Ramos (cell line): ENCODE results near the gene APPBP2.

ENCODE experiments used
- in situ Hi-C: fragments of 300-500 bp; cut with MboI; formaldehyde crosslinking; loops from one replicate; pipeline ENCODE4 v1.14.3; 2022; ENCODE audit warnings: low sequenced_read_pairs; ENCODE audit not compliant: unreplicated experiment

APPBP2 gene

DNA sequence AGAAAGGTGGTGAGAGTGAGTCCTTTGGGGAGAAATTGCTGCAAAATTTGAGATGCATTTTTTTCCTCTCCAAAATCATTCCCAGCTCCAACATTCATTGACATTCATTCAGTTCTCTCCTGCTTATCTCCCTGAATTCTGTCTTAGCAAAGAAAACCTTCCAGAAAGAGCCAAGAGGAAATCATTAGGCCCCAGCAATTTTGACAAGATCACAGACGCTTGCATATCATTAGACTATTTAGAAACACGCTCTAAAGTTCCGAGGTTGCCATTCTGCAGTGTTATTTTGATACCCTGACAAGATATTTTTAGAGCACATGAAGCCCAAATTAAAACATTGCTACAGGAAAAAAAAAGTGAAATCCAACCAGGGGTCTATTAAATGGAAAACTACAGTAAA is 113.3 kb downstream of the APPBP2 start:
- in situ Hi-C loops, result no loop called here

DNA sequence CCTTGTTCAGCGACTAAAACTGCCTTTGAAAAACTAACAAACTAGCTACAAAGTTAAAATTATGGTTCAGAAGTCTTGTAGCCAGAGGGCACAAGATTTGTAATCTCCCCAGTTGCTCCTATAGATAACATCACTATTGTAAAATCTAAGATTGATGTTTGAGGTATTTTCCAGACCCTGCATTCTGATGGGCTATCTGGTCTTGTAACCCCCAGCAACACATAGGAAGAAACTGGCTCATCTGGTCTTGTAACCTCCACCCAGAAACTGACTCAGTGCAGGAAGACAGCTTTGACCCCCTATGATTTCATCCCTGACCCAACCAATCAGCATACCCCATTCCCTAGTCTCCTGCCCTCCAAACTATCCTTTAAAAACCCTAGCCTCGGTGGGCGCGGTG is 116.0 kb downstream of the APPBP2 start:
- in situ Hi-C loops, result no loop called here

DNA sequence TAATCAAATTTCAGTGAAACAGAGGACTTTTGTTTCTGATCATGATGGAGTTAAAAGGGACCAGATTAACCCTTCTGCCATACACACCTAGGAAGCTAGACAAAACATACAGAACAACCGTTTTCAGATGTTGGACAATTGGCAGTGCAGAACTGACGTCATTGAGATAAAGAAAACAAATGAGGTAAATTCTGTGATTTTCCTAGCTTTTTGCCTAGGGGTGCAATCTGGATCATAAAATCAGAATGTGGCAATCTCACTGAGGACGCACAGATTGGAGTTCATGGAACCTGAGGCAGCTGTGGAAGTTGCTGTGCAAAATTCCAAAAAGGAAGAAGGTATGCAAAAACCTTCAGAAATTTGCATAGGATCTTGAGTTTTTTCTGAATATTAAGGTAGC is 119.2 kb downstream of the APPBP2 start:
- in situ Hi-C loops, result no loop called here

DNA sequence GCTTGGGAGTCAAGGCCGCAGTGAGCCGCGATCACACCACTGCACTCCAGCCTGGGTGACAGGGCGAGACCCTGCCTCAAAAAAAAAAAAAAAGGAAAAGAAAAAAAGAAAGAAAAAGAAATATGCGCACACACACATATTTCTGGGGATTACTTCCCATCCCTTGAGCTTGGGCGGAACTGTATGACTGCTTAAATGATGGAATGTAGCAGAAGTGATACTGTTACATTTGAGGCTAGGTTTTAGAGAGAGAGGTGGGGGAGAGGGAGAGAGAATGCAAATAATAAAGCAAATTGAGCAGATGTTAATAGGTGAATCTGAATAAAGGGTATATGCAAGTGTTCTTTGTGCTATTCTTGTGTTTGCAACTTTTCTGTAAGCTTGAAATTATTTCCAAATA is 122.1 kb downstream of the APPBP2 start:
- in situ Hi-C loops, result no loop called here

- in situ Hi-C loops, result no loop called here
Observed at GRCh38 chr17:60403523-60403810, 122.6 kb downstream of the APPBP2 start.

- in situ Hi-C loops, result no loop called here
Observed at GRCh38 chr17:60401819-60402218, 124.2 kb downstream of the APPBP2 start.

- in situ Hi-C loops, result no loop called here
Observed at GRCh38 chr17:60398227-60398959, 127.6 kb downstream of the APPBP2 start.

DNA sequence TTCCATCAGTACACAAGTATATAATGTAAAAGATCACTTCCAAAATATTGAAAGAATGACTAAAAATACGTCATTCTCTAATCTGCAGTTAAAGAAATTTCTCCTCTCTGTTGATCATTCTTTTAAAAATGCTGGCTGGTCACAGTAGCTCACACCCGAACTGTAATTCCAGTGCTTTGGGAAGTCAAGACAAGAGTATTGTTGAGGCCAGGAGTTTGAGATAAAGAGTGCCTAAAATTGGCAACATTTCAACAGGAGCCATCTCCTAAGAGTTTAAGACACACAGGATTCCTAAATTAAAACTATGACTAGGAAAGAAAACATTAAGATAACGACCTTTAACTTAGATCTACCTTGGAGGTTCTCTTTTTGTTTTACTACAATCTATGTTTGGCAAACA is 129.6 kb downstream of the APPBP2 start:
- in situ Hi-C loops, result no loop called here

DNA sequence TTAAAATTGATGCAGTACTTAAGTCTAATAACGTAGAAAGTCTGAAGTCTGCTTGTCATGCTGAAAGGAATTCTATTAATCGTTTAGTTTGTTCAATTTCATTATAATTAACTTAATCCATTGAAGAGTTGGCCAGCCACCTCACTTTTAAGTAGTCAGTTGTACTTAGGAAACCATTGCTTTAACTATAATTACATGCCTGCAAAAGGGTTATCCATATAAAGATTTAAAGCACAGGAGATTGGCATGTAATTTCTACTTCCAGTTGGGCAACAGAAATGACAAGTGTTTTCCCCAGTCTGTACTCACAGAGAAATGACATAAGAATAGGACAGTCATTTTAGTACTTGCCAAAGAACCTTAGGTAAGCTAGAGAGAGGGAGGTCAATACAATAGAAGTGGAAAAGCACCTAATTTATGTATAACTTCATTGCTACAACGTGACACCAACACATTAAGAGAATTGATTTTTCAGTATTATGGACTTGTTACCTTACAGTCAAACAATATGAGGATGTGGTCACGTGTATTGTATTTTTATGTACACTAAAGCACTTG is 130.5 kb downstream of the APPBP2 start:
- in situ Hi-C loops, result no loop called here

DNA sequence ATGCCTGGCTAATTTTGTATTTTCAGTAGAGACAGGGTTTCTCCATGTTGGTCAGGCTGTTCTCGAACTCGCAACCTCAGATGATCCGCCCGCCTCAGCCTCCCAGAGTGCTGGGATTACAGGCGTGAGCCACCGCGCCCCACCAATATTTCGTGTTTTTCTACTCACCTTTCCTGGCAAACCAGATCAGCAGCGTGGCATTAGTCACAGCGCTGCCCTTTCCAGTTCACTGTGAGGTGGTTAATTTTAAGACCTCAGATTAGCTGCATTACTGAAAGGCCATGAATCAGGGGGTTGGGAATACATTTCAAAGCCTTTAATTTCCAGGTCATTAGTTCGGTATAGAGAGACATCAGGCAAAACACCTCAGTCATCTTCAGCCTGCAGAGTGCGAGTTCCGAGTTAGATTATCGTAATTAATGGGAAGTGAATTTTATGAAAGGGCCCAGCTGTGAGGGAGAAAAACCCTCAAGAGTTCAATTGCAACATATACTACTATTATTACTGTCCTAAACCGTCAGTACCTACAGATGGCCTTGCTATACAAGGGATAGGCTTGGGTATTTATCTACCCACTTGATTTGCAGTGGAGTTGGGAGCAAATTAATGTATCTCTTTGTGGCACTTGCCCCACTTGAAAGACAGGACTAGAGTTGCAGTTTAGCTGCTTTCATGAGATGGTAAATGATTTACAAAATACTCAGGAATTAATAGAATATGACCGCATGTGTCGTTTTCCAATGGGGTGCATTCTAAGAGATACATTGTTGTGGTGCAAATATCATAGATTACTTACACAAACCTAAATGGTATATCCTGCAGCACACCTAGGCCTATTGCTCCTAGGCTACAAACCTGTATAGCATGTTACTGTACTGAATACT is 132.0 kb downstream of the APPBP2 start:
- in situ Hi-C loops, result no loop called here
